Neural cell (in vitro differentiated cells): ENCODE data around the gene PPP1R12C. TPM values are rescaled to one million over a fixed set of nuclear protein-coding genes. Genes with fewer than 3 reads are reported as not detected.

Source experiments
- H2AFZ ChIP-seq: fragments of 200-600, 300-800 bp; sonication (generic), shearing (Covaris generic); 2 replicates; pipeline ENCODE4 v1.6.0; 2014; ENCODE audit warnings: low read depth, mild to moderate bottlenecking, antibody characterized with exemption, low read length, moderate library complexity
- H3F3A ChIP-seq: fragments of 200-600 bp; shearing (Covaris generic); 2 replicates; pipeline ENCODE4 v1.6.1; 2016; ENCODE audit warnings: mild to moderate bottlenecking, moderate library complexity, mixed read lengths, antibody characterized with exemption, low read length; ENCODE audit not compliant: insufficient read depth, poor library complexity, severe bottlenecking
- H3K27ac ChIP-seq: fragments of 200-600, 300-800 bp; sonication (generic), shearing (Covaris generic); 2 replicates; pipeline ENCODE4 v1.5.1; 2014; ENCODE audit warnings: mild to moderate bottlenecking, low read length, moderate library complexity
- H3K27me3 ChIP-seq: fragments of 300-800, 200-600 bp; sonication (generic), shearing (Covaris generic); 2 replicates; pipeline ENCODE4 v1.6.0; 2014; ENCODE audit warnings: mild to moderate bottlenecking, low read depth, low read length, moderate library complexity; ENCODE audit not compliant: insufficient read depth
- H3K36me3 ChIP-seq: fragments of 300-800, 200-600 bp; sonication (generic), shearing (Covaris generic); 2 replicates; pipeline ENCODE4 v1.5.1; 2014; ENCODE audit warnings: mild to moderate bottlenecking, antibody characterized with exemption, low read length, moderate library complexity; ENCODE audit not compliant: insufficient read depth
- H3K4me2 ChIP-seq: fragments of 300-800, 200-600 bp; sonication (generic), shearing (Covaris generic); 2 replicates; pipeline ENCODE4 v1.6.0; 2014; ENCODE audit warnings: mild to moderate bottlenecking, low read length
- H3K4me3 ChIP-seq: fragments of 300-800, 200-600 bp; sonication (generic), shearing (Covaris generic); 2 replicates; pipeline ENCODE4 v1.5.1; 2014; ENCODE audit warnings: mild to moderate bottlenecking, low read length, moderate library complexity
- H3K79me2 ChIP-seq: fragments of 200-600 bp; shearing (Covaris generic); replicated peaks from 2 replicates; pipeline ENCODE4 v1.6.0; 2014; ENCODE audit warnings: mild to moderate bottlenecking, low read length, moderate library complexity; ENCODE audit not compliant: insufficient read depth
- H3K9ac ChIP-seq: fragments of 300-800, 200-600 bp; sonication (generic), shearing (Covaris generic); 2 replicates; pipeline ENCODE4 v1.6.1; 2016; ENCODE audit warnings: mild to moderate bottlenecking, low read length, mixed read lengths
- H3K9me2 ChIP-seq: fragments of 200-600 bp; shearing (Covaris generic); 2 replicates; pipeline ENCODE4 v1.6.1; 2016; ENCODE audit warnings: mild to moderate bottlenecking, low read length, mixed read lengths; ENCODE audit not compliant: insufficient read depth
- H3K9me3 ChIP-seq: fragments of 200-600, 300-800 bp; sonication (generic), shearing (Covaris generic); 2 replicates; pipeline ENCODE4 v1.6.1; 2016; ENCODE audit warnings: mild to moderate bottlenecking, mixed run types, low read length, moderate library complexity, mixed read lengths
- H4K20me1 ChIP-seq: fragments of 200-600 bp; shearing (Covaris generic); 2 replicates; pipeline ENCODE4 v1.6.1; 2016; ENCODE audit warnings: mild to moderate bottlenecking, mixed run types; ENCODE audit not compliant: insufficient read depth
- EP300 ChIP-seq: fragments of 450-650 bp; conservative IDR thresholded peaks from 2 replicates; pipeline ENCODE4 v1.6.1; 2014; ENCODE audit warnings: antibody characterized with exemption, mild to moderate bottlenecking, moderate library complexity; ENCODE audit not compliant: poor library complexity, severe bottlenecking
- EZH2 ChIP-seq: fragments of 200-600, 300-800 bp; shearing (Covaris generic), sonication (generic); IDR thresholded peaks from 2 replicates; pipeline ENCODE4 v1.6.1; 2014; ENCODE audit warnings: antibody characterized with exemption, low read length, borderline replicate concordance, mild to moderate bottlenecking; ENCODE audit not compliant: insufficient read depth, poor library complexity, severe bottlenecking
- MXI1 ChIP-seq: fragments of 450-650 bp; conservative IDR thresholded peaks from 2 replicates; pipeline ENCODE4 v1.6.1; 2014; ENCODE audit warnings: antibody characterized with exemption, mild to moderate bottlenecking; ENCODE audit not compliant: poor library complexity, severe bottlenecking
- POLR2AphosphoS5 ChIP-seq: IDR thresholded peaks from 2 replicates; pipeline ENCODE4 v1.6.1; 2012
- RAD21 ChIP-seq: fragments of 450-650 bp; conservative IDR thresholded peaks from 2 replicates; pipeline ENCODE4 v1.6.1; 2014; ENCODE audit warnings: antibody characterized with exemption, mild to moderate bottlenecking, moderate library complexity
- SMC3 ChIP-seq: fragments of 450-650 bp; conservative IDR thresholded peaks from 2 replicates; pipeline ENCODE4 v1.6.1; 2014; ENCODE audit warnings: antibody characterized with exemption, mild to moderate bottlenecking, moderate library complexity; ENCODE audit not compliant: poor library complexity
- TAF1 ChIP-seq: IDR thresholded peaks from 2 replicates; pipeline ENCODE4 v1.6.1; 2012; ENCODE audit warnings: low read depth
- polyA plus RNA-seq: library from polyadenylated mRNA; depleted of rRNA; stranded (reverse); fragments of >200 nt; gene quantifications from 2 replicates; pipeline ENCODE4 v1.2.3, GENCODE V29; 2014
- TF ChIP-seq, protein P1 (sequence below): IDR thresholded peaks from 2 replicates; pipeline ENCODE4 v1.6.1; 2012; ENCODE audit warnings: borderline replicate concordance
- TF ChIP-seq, protein P2 (sequence below): fragments of 450-650 bp; IDR thresholded peaks from 2 replicates; pipeline ENCODE4 v1.5.1; 2014; ENCODE audit warnings: antibody characterized with exemption, mild to moderate bottlenecking, moderate library complexity; ENCODE audit not compliant: poor library complexity, severe bottlenecking

Gene PPP1R12C
- polyA plus RNA-seq, 1 donor from 2014 or later = 109 TPM

DNA sequence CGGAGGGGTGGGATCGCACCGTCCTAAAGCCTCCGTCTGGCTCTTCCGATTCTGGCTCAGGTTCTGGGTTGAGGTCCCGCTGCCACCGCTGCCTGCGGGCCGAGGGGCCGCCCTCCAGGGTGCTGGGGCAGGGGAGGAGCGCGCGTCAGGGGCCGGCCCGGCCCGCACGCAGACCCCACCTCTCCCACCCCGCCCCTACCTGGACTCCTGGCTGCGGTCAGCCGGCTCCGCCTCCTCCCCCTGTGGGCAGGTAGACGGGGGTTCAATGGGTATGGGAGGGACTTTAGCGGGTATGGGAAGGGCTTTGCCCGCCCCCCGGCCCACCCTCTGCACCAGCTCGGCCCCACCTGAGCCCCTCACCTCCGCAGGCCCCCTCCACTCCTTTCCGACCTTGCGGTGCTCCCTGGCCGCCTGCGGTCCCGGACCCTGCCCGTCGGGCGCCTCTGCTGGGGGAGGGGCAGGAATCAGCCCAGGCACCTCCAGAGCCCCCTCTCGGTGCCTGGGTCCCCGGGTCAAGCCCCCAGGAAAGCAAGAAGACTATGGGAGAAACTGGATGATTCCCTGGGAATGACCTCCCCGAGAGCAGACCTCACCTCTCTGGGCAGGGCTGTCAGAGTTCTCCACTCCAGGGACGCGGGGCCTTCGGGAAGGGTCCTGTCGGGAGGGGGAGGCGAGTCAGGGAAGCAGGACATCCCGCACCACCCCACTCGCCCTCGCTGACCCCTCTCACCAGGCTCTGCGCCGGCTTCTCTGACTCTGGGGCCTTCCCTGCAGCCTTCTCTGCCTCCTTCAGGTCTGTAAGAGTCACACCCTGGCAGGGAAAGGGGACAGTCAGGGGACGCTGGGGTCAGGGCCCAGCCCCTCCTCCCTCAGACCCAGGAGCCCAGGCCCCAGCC, 24.8 kb downstream of the PPP1R12C start:
- H3K9me2 ChIP-seq = no peaks in the 10 kb centered on the region
- no peaks in the 10 kb centered on the region for H3K36me3 ChIP-seq
- TF ChIP-seq MXI1 = no peak
- no peak for TF ChIP-seq POLR2AphosphoS5
- no peak for TF ChIP-seq EP300
- TF ChIP-seq, protein P1, sequence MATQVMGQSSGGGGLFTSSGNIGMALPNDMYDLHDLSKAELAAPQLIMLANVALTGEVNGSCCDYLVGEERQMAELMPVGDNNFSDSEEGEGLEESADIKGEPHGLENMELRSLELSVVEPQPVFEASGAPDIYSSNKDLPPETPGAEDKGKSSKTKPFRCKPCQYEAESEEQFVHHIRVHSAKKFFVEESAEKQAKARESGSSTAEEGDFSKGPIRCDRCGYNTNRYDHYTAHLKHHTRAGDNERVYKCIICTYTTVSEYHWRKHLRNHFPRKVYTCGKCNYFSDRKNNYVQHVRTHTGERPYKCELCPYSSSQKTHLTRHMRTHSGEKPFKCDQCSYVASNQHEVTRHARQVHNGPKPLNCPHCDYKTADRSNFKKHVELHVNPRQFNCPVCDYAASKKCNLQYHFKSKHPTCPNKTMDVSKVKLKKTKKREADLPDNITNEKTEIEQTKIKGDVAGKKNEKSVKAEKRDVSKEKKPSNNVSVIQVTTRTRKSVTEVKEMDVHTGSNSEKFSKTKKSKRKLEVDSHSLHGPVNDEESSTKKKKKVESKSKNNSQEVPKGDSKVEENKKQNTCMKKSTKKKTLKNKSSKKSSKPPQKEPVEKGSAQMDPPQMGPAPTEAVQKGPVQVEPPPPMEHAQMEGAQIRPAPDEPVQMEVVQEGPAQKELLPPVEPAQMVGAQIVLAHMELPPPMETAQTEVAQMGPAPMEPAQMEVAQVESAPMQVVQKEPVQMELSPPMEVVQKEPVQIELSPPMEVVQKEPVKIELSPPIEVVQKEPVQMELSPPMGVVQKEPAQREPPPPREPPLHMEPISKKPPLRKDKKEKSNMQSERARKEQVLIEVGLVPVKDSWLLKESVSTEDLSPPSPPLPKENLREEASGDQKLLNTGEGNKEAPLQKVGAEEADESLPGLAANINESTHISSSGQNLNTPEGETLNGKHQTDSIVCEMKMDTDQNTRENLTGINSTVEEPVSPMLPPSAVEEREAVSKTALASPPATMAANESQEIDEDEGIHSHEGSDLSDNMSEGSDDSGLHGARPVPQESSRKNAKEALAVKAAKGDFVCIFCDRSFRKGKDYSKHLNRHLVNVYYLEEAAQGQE = no peak
- TF ChIP-seq EZH2 = no peak
- no peak for TF ChIP-seq SMC3
- TF ChIP-seq, protein P2, sequence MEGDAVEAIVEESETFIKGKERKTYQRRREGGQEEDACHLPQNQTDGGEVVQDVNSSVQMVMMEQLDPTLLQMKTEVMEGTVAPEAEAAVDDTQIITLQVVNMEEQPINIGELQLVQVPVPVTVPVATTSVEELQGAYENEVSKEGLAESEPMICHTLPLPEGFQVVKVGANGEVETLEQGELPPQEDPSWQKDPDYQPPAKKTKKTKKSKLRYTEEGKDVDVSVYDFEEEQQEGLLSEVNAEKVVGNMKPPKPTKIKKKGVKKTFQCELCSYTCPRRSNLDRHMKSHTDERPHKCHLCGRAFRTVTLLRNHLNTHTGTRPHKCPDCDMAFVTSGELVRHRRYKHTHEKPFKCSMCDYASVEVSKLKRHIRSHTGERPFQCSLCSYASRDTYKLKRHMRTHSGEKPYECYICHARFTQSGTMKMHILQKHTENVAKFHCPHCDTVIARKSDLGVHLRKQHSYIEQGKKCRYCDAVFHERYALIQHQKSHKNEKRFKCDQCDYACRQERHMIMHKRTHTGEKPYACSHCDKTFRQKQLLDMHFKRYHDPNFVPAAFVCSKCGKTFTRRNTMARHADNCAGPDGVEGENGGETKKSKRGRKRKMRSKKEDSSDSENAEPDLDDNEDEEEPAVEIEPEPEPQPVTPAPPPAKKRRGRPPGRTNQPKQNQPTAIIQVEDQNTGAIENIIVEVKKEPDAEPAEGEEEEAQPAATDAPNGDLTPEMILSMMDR = no peak
- no peaks in the 10 kb centered on the region for H3K9me3 ChIP-seq
- H3K4me3 ChIP-seq = no peak overlapping the region
- H3K27ac ChIP-seq = no peak overlapping the region
- no peaks in the 10 kb centered on the region for H4K20me1 ChIP-seq
- H2AFZ ChIP-seq = no peak overlapping the region
- H3K4me2 ChIP-seq = no peak overlapping the region
- H3K27me3 ChIP-seq = no peaks in the 10 kb centered on the region
- H3K79me2 ChIP-seq = no peaks in the 10 kb centered on the region
- H3F3A ChIP-seq = no peaks in the 10 kb centered on the region
- no peak overlapping the region for H3K9ac ChIP-seq

DNA sequence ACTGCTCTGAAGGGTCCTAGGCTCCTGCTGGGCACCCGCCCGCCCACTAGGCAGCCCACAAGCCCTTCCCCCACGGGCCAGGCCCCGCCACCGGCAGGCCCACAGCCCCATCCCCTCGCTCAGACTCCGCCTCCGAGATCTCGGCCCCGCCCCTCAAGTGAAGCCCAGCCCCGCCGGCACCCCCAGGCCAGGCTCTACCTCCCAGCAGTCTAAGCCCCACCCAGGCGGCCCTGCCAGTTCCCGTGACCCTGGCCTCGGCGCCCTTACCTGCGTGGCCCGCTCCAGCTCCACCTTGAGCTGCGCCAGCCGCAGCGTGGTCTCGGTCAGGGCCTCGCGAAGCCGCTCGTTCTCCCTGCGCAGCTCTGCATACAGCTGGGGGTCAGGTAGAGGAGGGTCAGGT, 25.5 kb downstream of the PPP1R12C start:
- Histone ChIP-seq H3K9me3 (no peaks in the 10 kb centered on the region), H3K4me3 (no peak overlapping the region), H2AFZ (no peak overlapping the region), H3K27me3 (no peaks in the 10 kb centered on the region), H3F3A (no peaks in the 10 kb centered on the region), H3K79me2 (no peaks in the 10 kb centered on the region), H3K9me2 (no peaks in the 10 kb centered on the region), H3K9ac (no peak overlapping the region), H3K36me3 (no peaks in the 10 kb centered on the region), H3K27ac (no peak overlapping the region), H3K4me2 (no peak overlapping the region), H4K20me1 (no peaks in the 10 kb centered on the region)
- no peak for TF ChIP-seq TAF1
- TF ChIP-seq, protein P1 = no peak
- no peak for TF ChIP-seq RAD21
- TF ChIP-seq SMC3 = no peak
- TF ChIP-seq POLR2AphosphoS5 = no peak
- TF ChIP-seq EP300 = no peak
- TF ChIP-seq, protein P2 = no peak
- no peak for TF ChIP-seq EZH2
- no peak for TF ChIP-seq MXI1
